Measurements from ENCODE around the gene FAM222B. TPM values are rescaled to one million over a fixed set of nuclear protein-coding genes. Genes with fewer than 3 reads are reported as not detected.

Gene FAM222B
- total RNA-seq, 1 donor from 2014 or later = 7.1 TPM

- Mint-ChIP-seq H3K27me3 (ENCODE audit: insufficient read depth, low read depth) (peaks cover 7% of the 10 kb centered on the region), H3K36me3 (no peaks in the 10 kb centered on the region), H3K4me1 (peaks cover 2% of the 10 kb centered on the region), H3K4me3 (no peak overlapping the region), H3K9me3 (no peaks in the 10 kb centered on the region), H3K27ac (no peak overlapping the region)
- Histone ChIP-seq H3K27me3 (no peaks in the 10 kb centered on the region), H3K27ac (no peak overlapping the region), H4K20me1 (ENCODE audit: low read depth) (no peaks in the 10 kb centered on the region), H3K79me2 (ENCODE audit: low read depth) (no peaks in the 10 kb centered on the region), H3K9me3 (ENCODE audit: low read depth) (no peaks in the 10 kb centered on the region), H3K36me3 (no peaks in the 10 kb centered on the region), H3K4me3 (no peak overlapping the region), H3K4me1 (no peaks in the 10 kb centered on the region), H3K9ac (no peak overlapping the region), H3K4me2 (no peak overlapping the region), H3F3A (ENCODE audit: low read depth) (no peaks in the 10 kb centered on the region), H2AFZ (replicated peaks) (no peak overlapping the region)
- DNase-seq (ENCODE audit: low spot score) = no peak
- no peak for TF ChIP-seq EZH2phosphoT487 (IDR thresholded peaks at IDR 0.05)
- no peak for TF ChIP-seq EZH2 (IDR thresholded peaks at IDR 0.05)
- TF ChIP-seq CTCF (IDR thresholded peaks at IDR 0.05) = no peak
Measured at GRCh38 chr17:28867276-28867675, 24.7 kb upstream of the FAM222B start.

GRCh38 chr17:28865946-28866752, 23.6 kb upstream of the FAM222B start:
- H3K4me1 Mint-ChIP-seq = no peaks in the 10 kb centered on the region
- TF ChIP-seq CTCF (IDR thresholded peaks at IDR 0.05) (no peak), EZH2phosphoT487 (IDR thresholded peaks at IDR 0.05) (no peak), EZH2 (IDR thresholded peaks at IDR 0.05) (no peak)
- H3K79me2 ChIP-seq (ENCODE audit: low read depth) = no peaks in the 10 kb centered on the region
- H3K4me1 ChIP-seq = no peaks in the 10 kb centered on the region
- H3K9me3 ChIP-seq (ENCODE audit: low read depth) = no peaks in the 10 kb centered on the region
- H3K27me3 Mint-ChIP-seq (ENCODE audit: insufficient read depth, low read depth) = peaks cover 7% of the 10 kb centered on the region
- H3K4me3 Mint-ChIP-seq = no peak overlapping the region
- no peaks in the 10 kb centered on the region for H3K36me3 ChIP-seq
- no peak overlapping the region for H3K4me3 ChIP-seq
- no peaks in the 10 kb centered on the region for H3K9me3 Mint-ChIP-seq
- no peak overlapping the region for H3K9ac ChIP-seq
- no peak overlapping the region for H3K4me2 ChIP-seq
- H3K27ac Mint-ChIP-seq = peak overlapping the region; percentile 36
- peaks cover 3% of the 10 kb centered on the region for H3K36me3 Mint-ChIP-seq
- H2AFZ ChIP-seq (replicated peaks) = no peak overlapping the region
- H3K27me3 ChIP-seq = no peaks in the 10 kb centered on the region
- H3K27ac ChIP-seq = no peak overlapping the region
- DNase-seq (ENCODE audit: low spot score) = no peak
- H4K20me1 ChIP-seq (ENCODE audit: low read depth) = no peaks in the 10 kb centered on the region
- no peaks in the 10 kb centered on the region for H3F3A ChIP-seq (ENCODE audit: low read depth)

GRCh38 chr17:28864991-28865849, 22.6 kb upstream of the FAM222B start:
- Mint-ChIP-seq H3K4me1 (no peaks in the 10 kb centered on the region), H3K27me3 (ENCODE audit: insufficient read depth, low read depth) (peaks cover 5% of the 10 kb centered on the region), H3K9me3 (no peaks in the 10 kb centered on the region), H3K27ac (peak overlapping the region; percentile 60), H3K4me3 (no peak overlapping the region), H3K36me3 (peaks cover 3% of the 10 kb centered on the region)
- Histone ChIP-seq H3F3A (ENCODE audit: low read depth) (no peaks in the 10 kb centered on the region), H3K27ac (no peak overlapping the region), H3K4me1 (no peaks in the 10 kb centered on the region), H3K36me3 (no peaks in the 10 kb centered on the region), H3K9me3 (ENCODE audit: low read depth) (no peaks in the 10 kb centered on the region), H3K27me3 (no peaks in the 10 kb centered on the region), H3K79me2 (ENCODE audit: low read depth) (no peaks in the 10 kb centered on the region), H4K20me1 (ENCODE audit: low read depth) (no peaks in the 10 kb centered on the region), H3K4me2 (no peak overlapping the region), H3K4me3 (no peak overlapping the region), H2AFZ (replicated peaks) (peak overlapping the region; percentile 34), H3K9ac (no peak overlapping the region)
- DNase-seq (ENCODE audit: low spot score) = no peak
- TF ChIP-seq CTCF (IDR thresholded peaks at IDR 0.05) = no peak
